ENCODE measurements around the gene IL2RA. TPM values are rescaled to one million over a fixed set of nuclear protein-coding genes. Genes with fewer than 3 reads are reported as not detected.
A peak's percentile ranks its signal among the peaks of the same experiment; 100 is the strongest.

IL2RA gene
- total and polyA plus RNA-seq, 10 of the 15 experiments (the other 5 are each of a cell fraction or from before 2014, with no cell fraction given), result 2.2 to 6.0 (median 4.9) TPM

DNA sequence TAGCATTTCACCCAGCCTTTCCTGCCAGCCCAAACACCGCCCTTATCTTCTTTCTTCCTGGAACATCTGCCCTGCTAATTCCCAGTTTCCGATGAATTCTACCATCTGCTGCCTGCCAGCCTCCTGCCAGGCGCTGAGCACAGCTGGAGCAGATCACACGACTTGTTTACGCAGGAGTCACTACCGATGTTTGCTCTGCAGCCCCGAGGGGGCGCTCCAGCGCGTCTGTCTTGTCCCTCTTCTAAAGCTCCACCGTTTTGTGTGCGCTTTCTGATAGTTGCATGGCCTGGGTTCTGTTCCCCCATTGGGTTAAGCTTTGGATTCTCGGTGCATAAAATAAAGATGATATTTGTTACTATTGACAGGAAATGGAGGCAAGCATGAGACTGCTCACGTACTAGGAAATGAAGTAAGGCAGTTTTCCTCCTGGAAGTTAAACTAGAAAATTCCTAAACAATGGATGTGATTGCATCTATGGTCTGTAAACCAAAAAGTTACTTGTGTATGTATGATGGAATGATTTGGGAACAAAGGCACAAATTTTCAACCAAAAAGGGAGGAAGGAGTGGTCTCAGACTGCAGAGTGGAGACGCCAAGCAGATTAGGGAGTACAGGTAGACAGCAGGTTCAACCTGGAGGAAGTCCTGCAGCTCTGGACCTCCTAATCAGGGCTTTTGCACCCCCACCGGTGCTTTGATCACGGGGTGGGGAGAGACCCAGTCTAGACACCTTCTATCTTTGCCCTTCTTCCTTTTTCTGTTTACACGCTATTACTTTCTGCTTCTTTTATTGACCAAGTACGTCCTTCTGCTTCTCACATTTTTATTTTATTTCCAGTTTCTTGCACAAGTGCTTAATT is 24.4 kb upstream of the IL2RA start (continued):
- TF ChIP-seq MYB (IDR thresholded peaks at IDR 0.05; ENCODE audit: borderline replicate concordance, low read depth, low read length) (no peak), RFX5 (IDR thresholded peaks at IDR 0.05; ENCODE audit: low read depth, low read length) (no peak), MTA2 (IDR thresholded peaks at IDR 0.05; ENCODE audit: low read depth) (peak; percentile 31; the same call in 1 of the 2 replicates), RB1 (IDR thresholded peaks at IDR 0.05; ENCODE audit: borderline replicate concordance) (no peak), ASH2L (IDR thresholded peaks at IDR 0.05; ENCODE audit: borderline replicate concordance, low read depth) (no peak), FOS (IDR thresholded peaks at IDR 0.05; ENCODE audit: borderline replicate concordance, extremely low read depth, insufficient read length) (no peak), IKZF1 (conservative IDR thresholded peaks at IDR 0.05) (peak; percentile 51), SIX5 (IDR thresholded peaks at IDR 0.05; ENCODE audit: low read depth, low read length, severe bottlenecking) (no peak), NFIC (IDR thresholded peaks at IDR 0.05; ENCODE audit: low read depth, low read length) (no peak), ZNF384 (IDR thresholded peaks at IDR 0.05; ENCODE audit: borderline replicate concordance, low read depth, low read length) (no peak), ZNF622 (IDR thresholded peaks at IDR 0.05) (no peak), CBX5 (IDR thresholded peaks at IDR 0.05; ENCODE audit: low read depth) (no peak), MEF2B (IDR thresholded peaks at IDR 0.05; ENCODE audit: partially characterized antibody, poor library complexity, severe bottlenecking) (no peak), MTA3 (IDR thresholded peaks at IDR 0.05; ENCODE audit: borderline replicate concordance, low read length) (no peak), HDAC2 (IDR thresholded peaks at IDR 0.05) (no peak), MYC (IDR thresholded peaks at IDR 0.05; ENCODE audit: insufficient read depth, insufficient read length, insufficient replicate concordance, low read length, severe bottlenecking) (no peak), ZNF274 (IDR thresholded peaks at IDR 0.05; ENCODE audit: insufficient read depth, insufficient read length) (no peak), NBN (IDR thresholded peaks at IDR 0.05) (0 out of 2 replicates have a peak, but pooled peaks have one; percentile 19), STAT1 (conservative IDR thresholded peaks at IDR 0.05) (no peak), POLR2AphosphoS5 (IDR thresholded peaks at IDR 0.05; ENCODE audit: low read length) (no peak), BCL11A (IDR thresholded peaks at IDR 0.05; ENCODE audit: low read depth, low read length) (0 out of 2 replicates have a peak, but pooled peaks have one; percentile 38)
- TF ChIP-seq, protein P1, sequence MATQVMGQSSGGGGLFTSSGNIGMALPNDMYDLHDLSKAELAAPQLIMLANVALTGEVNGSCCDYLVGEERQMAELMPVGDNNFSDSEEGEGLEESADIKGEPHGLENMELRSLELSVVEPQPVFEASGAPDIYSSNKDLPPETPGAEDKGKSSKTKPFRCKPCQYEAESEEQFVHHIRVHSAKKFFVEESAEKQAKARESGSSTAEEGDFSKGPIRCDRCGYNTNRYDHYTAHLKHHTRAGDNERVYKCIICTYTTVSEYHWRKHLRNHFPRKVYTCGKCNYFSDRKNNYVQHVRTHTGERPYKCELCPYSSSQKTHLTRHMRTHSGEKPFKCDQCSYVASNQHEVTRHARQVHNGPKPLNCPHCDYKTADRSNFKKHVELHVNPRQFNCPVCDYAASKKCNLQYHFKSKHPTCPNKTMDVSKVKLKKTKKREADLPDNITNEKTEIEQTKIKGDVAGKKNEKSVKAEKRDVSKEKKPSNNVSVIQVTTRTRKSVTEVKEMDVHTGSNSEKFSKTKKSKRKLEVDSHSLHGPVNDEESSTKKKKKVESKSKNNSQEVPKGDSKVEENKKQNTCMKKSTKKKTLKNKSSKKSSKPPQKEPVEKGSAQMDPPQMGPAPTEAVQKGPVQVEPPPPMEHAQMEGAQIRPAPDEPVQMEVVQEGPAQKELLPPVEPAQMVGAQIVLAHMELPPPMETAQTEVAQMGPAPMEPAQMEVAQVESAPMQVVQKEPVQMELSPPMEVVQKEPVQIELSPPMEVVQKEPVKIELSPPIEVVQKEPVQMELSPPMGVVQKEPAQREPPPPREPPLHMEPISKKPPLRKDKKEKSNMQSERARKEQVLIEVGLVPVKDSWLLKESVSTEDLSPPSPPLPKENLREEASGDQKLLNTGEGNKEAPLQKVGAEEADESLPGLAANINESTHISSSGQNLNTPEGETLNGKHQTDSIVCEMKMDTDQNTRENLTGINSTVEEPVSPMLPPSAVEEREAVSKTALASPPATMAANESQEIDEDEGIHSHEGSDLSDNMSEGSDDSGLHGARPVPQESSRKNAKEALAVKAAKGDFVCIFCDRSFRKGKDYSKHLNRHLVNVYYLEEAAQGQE (IDR thresholded peaks at IDR 0.05; ENCODE audit: low read depth, low read length), result no peak
- TF ChIP-seq, protein P2, sequence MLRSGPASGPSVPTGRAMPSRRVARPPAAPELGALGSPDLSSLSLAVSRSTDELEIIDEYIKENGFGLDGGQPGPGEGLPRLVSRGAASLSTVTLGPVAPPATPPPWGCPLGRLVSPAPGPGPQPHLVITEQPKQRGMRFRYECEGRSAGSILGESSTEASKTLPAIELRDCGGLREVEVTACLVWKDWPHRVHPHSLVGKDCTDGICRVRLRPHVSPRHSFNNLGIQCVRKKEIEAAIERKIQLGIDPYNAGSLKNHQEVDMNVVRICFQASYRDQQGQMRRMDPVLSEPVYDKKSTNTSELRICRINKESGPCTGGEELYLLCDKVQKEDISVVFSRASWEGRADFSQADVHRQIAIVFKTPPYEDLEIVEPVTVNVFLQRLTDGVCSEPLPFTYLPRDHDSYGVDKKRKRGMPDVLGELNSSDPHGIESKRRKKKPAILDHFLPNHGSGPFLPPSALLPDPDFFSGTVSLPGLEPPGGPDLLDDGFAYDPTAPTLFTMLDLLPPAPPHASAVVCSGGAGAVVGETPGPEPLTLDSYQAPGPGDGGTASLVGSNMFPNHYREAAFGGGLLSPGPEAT (IDR thresholded peaks at IDR 0.05; ENCODE audit: low read depth), result peak; percentile 26; the same call in 1 of the 2 replicates
- TF ChIP-seq, protein P3, sequence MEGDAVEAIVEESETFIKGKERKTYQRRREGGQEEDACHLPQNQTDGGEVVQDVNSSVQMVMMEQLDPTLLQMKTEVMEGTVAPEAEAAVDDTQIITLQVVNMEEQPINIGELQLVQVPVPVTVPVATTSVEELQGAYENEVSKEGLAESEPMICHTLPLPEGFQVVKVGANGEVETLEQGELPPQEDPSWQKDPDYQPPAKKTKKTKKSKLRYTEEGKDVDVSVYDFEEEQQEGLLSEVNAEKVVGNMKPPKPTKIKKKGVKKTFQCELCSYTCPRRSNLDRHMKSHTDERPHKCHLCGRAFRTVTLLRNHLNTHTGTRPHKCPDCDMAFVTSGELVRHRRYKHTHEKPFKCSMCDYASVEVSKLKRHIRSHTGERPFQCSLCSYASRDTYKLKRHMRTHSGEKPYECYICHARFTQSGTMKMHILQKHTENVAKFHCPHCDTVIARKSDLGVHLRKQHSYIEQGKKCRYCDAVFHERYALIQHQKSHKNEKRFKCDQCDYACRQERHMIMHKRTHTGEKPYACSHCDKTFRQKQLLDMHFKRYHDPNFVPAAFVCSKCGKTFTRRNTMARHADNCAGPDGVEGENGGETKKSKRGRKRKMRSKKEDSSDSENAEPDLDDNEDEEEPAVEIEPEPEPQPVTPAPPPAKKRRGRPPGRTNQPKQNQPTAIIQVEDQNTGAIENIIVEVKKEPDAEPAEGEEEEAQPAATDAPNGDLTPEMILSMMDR (IDR thresholded peaks at IDR 0.05 in 2 of 3, conservative IDR thresholded peaks at IDR 0.05 in 1 of 3; ENCODE audit: control insufficient read depth in 2 of 3, extremely low read depth in 1 of 3, insufficient read depth in 1 of 3, low read depth in 3 of 3, low read length in 3 of 3), result peak; percentile 89 to 95 (median 94)
